ENCODE measurements around the gene PGBD2. TPM values are rescaled to one million over a fixed set of nuclear protein-coding genes. Genes with fewer than 3 reads are reported as not detected.

Gene PGBD2, protein sequence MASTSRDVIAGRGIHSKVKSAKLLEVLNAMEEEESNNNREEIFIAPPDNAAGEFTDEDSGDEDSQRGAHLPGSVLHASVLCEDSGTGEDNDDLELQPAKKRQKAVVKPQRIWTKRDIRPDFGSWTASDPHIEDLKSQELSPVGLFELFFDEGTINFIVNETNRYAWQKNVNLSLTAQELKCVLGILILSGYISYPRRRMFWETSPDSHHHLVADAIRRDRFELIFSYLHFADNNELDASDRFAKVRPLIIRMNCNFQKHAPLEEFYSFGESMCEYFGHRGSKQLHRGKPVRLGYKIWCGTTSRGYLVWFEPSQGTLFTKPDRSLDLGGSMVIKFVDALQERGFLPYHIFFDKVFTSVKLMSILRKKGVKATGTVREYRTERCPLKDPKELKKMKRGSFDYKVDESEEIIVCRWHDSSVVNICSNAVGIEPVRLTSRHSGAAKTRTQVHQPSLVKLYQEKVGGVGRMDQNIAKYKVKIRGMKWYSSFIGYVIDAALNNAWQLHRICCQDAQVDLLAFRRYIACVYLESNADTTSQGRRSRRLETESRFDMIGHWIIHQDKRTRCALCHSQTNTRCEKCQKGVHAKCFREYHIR
- 7.4 and 7.9 TPM in 2 replicates for total RNA-seq (2016; rRNA removed; fragmentation: Illumina TruSeq; extraction: Trizol)
- 0.81 and 1.5 TPM in 2 replicates for total RNA-seq (2016; cell fraction: cytosol; rRNA removed; fragmentation: Illumina TruSeq; extraction: Trizol; ENCODE audit: low read depth)
- 7.9 and 8.9 TPM in 2 replicates for total RNA-seq (2016; cell fraction: insoluble cytoplasmic fraction; rRNA removed; fragmentation: Illumina TruSeq; extraction: Trizol)
- 1.8 and 2.9 TPM in 2 replicates for total RNA-seq (2016; cell fraction: membrane; rRNA removed; fragmentation: Illumina TruSeq; extraction: Trizol)
- 9.1 and 10.5 TPM in 2 replicates for total RNA-seq (2016; cell fraction: nucleus; rRNA removed; fragmentation: Illumina TruSeq; extraction: Trizol)
- polyA plus RNA-seq (2011; rRNA removed) = 6.0 and 6.8 TPM in 2 replicates
- polyA plus RNA-seq (2011; cell fraction: cytosol; rRNA removed) = 3.2 and 3.4 TPM in 2 replicates
- 14.7 and 16.8 TPM in 2 replicates for polyA plus RNA-seq (2011; cell fraction: nucleus; rRNA removed)
- polyA plus RNA-seq (2012) = 2.7 and 3.3 TPM in 2 replicates
- 0.41 and 0.51 TPM in 2 replicates for polyA plus RNA-seq (2016; cell fraction: cytosol; fragmentation: Illumina TruSeq; extraction: Trizol; ENCODE audit: low read depth)
- polyA plus RNA-seq (2016; cell fraction: insoluble cytoplasmic fraction; fragmentation: Illumina TruSeq; extraction: Trizol; ENCODE audit: low read depth) = 6.0 and 6.6 TPM in 2 replicates
- 1.1 and 1.2 TPM in 2 replicates for polyA plus RNA-seq (2016; cell fraction: membrane; fragmentation: Illumina TruSeq; extraction: Trizol; ENCODE audit: low read depth)
- 16.5 and 19.0 TPM in 2 replicates for polyA plus RNA-seq (2016; cell fraction: nucleus; fragmentation: Illumina TruSeq; extraction: Trizol; ENCODE audit: insufficient read depth, low read depth)
- 4.2 and 10.7 TPM in 2 replicates for polyA minus RNA-seq (2011; rRNA and poly(A)+ RNA removed; ENCODE audit: low replicate concordance)
- polyA minus RNA-seq (2011; cell fraction: cytosol; rRNA and poly(A)+ RNA removed) = 1.8 and 3.4 TPM in 2 replicates
- polyA minus RNA-seq (2011; cell fraction: nucleus; rRNA and poly(A)+ RNA removed) = 6.8 and 8.1 TPM in 2 replicates
- percentile 70 among the genes with signal in this experiment for Bru-seq, nascent RNA
- BruChase-seq, experiment 1, labeled RNA remaining after a 6-hour chase = percentile 56 among the genes with signal in this experiment
- percentile 62 among the genes with signal in this experiment for BruChase-seq, experiment 2, labeled RNA remaining after a 2-hour chase
- long read RNA-seq, experiment 1, partial matches to known transcripts = 0 of 5 reads
- long read RNA-seq, experiment 1, other reads (novel, unspliced or antisense) = 1 of 5 reads
- long read RNA-seq, experiment 2, partial matches to known transcripts = 0 of 2 reads
- long read RNA-seq, experiment 2, other reads (novel, unspliced or antisense) = 2 of 2 reads

DNA sequence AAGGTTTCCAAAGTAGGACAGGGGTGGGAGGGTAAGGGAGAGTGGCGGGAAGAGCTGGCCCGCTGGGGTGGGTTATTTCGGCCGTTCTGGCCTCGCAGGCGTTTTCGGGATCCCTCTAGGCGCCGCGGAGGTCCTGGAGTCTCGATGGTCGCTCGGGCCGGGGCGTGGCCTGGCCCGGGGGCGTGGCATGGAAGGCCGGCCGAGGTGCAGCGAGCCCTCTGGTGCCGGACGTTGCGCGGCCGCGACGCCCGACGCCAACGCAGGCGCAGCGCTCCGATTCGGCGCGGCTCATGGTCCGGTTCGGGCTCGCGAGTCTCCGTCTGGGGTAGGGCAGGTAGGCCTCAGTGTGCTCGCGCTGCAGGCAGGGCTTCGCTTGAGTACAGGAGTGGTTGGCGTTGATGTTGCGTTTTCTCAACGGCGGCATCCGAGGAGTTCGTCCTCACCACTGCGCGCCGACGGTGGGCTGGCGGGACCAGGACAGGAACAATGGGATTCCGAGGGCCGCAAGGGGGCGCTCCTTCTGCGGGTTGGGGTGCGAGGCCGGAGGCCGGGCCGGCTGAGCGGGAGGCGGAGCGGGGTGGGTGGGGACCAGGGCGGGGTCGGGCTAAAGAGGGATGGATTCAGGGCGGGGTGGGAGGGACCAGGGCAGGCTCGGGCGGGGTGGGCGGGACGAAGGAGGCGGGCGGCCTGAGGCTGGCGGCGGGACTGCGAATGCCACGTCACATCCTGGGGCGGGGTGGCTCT, at the start of gene PGBD2:
Gene PGBD2 (plus strand): TSS at position 227 of the 744 bp plus-strand sequence. CDS start 7,628 bp downstream, outside the sequence.
- peak; percentile 15 for FAIRE-seq
- Histone ChIP-seq H4K20me1 (ENCODE audit: insufficient read depth, low read length) (no peaks in the 10 kb centered on the region), H3K27ac (ENCODE audit: extremely low read length, insufficient read depth, low read length) (peak within 1 kb of the TSS; percentile 97), H3K27me3 (ENCODE audit: control insufficient read depth in 1 of 2, insufficient read depth in 2 of 2, low read length in 2 of 2) (no peaks in the 10 kb centered on the region; a peak in 1 of 5 replicates), H3K9me3 (ENCODE audit: low read length) (no peaks in the 10 kb centered on the region), H3K4me1 (ENCODE audit: insufficient read depth, low read length) (peaks cover 25% of the 10 kb centered on the region), H3K4me3 (replicated peaks in 1 of 3; ENCODE audit: insufficient read depth in 1 of 3, low read depth in 2 of 3, low read length in 3 of 3) (peak within 1 kb of the TSS; percentile 84 to 90 (median 89)), H3K36me3 (replicated peaks in 1 of 2; ENCODE audit: control insufficient read depth in 1 of 2, insufficient read depth in 2 of 2, low read length in 2 of 2) (peaks cover 0 to 2% of the 10 kb centered on the region in 2 experiments; a peak in 1 of 5 replicates), H3K9ac (ENCODE audit: insufficient read depth, low read depth, low read length) (peak within 1 kb of the TSS; percentile 89), H3K4me2 (ENCODE audit: low read depth, low read length) (peak within 1 kb of the TSS; percentile 88), H2AFZ (ENCODE audit: low read length) (peak within 1 kb of the TSS; percentile 98), H3K79me2 (ENCODE audit: insufficient read depth, low read length) (peaks cover 24% of the 10 kb centered on the region)
- CTCF ChIA-PET (ENCODE audit: low intra/inter-chr PET ratio, low total read pairs) = interaction anchor here (1.0 kb wide), 1 partner anchor 19 kb away, joined by 3 read pairs; no protein-coding TSS in a partner anchor
- DNase-seq (ENCODE audit: low spot score) = peak; percentile 81
- no TSS peak for BruUV-seq (replicated peaks)
- 2% methylated on average over 26 of the region's 80 CpGs for WGBS (ENCODE audit: low lambda C conversion rate)
- peak; percentile 97 for ATAC-seq
- in situ Hi-C loops (cut with HindIII; ENCODE audit: extremely low pct_ligation_motif_present, low pct_unique_long_range_greater_than_20kb) (no loop called here), intact Hi-C loops (cut with micrococcal nuclease; ENCODE audit: unreplicated experiment) (loop anchor here (1.0 to 2.0 kb wide), 3 partner anchors 33 to 68 kb away; partner anchors contain the start of genes ZNF672 and ZNF692)
- POLR2A ChIA-PET = interaction anchor here (0.6 to 1.9 kb wide), 8 partner anchors 14 to 80 kb away, joined by 3 to 19 read pairs (median 4); partner anchors contain the start of genes SH3BP5L and ZNF672
- peak; percentile 80; the same call in 1 of the 2 replicates for TF ChIP-seq NAIF1 (CRISPR knock-in tag; IDR thresholded peaks at IDR 0.05; ENCODE audit: borderline replicate concordance)
- TF ChIP-seq POLR2A (IDR thresholded peaks at IDR 0.05; ENCODE audit: insufficient read depth in 1 of 2, low read depth in 2 of 2, low read length in 2 of 2) = peak; percentile 95 to 97
- no peak for TF ChIP-seq ZNF326 (CRISPR knock-in tag; IDR thresholded peaks at IDR 0.05; ENCODE audit: borderline replicate concordance)
- TF ChIP-seq, protein P1, sequence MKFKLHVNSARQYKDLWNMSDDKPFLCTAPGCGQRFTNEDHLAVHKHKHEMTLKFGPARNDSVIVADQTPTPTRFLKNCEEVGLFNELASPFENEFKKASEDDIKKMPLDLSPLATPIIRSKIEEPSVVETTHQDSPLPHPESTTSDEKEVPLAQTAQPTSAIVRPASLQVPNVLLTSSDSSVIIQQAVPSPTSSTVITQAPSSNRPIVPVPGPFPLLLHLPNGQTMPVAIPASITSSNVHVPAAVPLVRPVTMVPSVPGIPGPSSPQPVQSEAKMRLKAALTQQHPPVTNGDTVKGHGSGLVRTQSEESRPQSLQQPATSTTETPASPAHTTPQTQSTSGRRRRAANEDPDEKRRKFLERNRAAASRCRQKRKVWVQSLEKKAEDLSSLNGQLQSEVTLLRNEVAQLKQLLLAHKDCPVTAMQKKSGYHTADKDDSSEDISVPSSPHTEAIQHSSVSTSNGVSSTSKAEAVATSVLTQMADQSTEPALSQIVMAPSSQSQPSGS (CRISPR knock-in tag; IDR thresholded peaks at IDR 0.05) = peak; percentile 77
- no peak for TF ChIP-seq NBN (conservative IDR thresholded peaks at IDR 0.05)
- no peak for TF ChIP-seq ZNF605 (CRISPR knock-in tag; IDR thresholded peaks at IDR 0.05)
- peak; percentile 77; the same call in 1 of the 2 replicates for TF ChIP-seq HES4 (CRISPR knock-in tag; IDR thresholded peaks at IDR 0.05; ENCODE audit: borderline replicate concordance)
- TF ChIP-seq ZNF660 (CRISPR knock-in tag; IDR thresholded peaks at IDR 0.05; ENCODE audit: borderline replicate concordance, low read depth) = peak; percentile 25; the same call in 1 of the 2 replicates
- TF ChIP-seq HDAC2 (CRISPR knock-in tag; IDR thresholded peaks at IDR 0.05) = peak; percentile 79
- no peak for TF ChIP-seq ZNF850 (CRISPR knock-in tag; conservative IDR thresholded peaks at IDR 0.05)
- no peak for TF ChIP-seq ZNF562 (CRISPR knock-in tag; IDR thresholded peaks at IDR 0.05; ENCODE audit: borderline replicate concordance)
- TF ChIP-seq MED8 (CRISPR knock-in tag; IDR thresholded peaks at IDR 0.05; ENCODE audit: insufficient replicate concordance) = peak; percentile 78
- TF ChIP-seq ZNF672 (CRISPR knock-in tag; IDR thresholded peaks at IDR 0.05) = no peak
- no peak for TF ChIP-seq ZNF292 (CRISPR knock-in tag; IDR thresholded peaks at IDR 0.05; ENCODE audit: borderline replicate concordance, low read depth)

All from HepG2 (cell line).